Fibroblast of skin of right biceps (primary cell): ENCODE results near the gene PARK7.
A peak's percentile ranks its signal among the peaks of the same experiment; 100 is the strongest.

Source experiments
- DNase-seq: peaks from one replicate; pipeline ENCODE4 v3.0.0-alpha.2; 2013

Gene PARK7

DNA sequence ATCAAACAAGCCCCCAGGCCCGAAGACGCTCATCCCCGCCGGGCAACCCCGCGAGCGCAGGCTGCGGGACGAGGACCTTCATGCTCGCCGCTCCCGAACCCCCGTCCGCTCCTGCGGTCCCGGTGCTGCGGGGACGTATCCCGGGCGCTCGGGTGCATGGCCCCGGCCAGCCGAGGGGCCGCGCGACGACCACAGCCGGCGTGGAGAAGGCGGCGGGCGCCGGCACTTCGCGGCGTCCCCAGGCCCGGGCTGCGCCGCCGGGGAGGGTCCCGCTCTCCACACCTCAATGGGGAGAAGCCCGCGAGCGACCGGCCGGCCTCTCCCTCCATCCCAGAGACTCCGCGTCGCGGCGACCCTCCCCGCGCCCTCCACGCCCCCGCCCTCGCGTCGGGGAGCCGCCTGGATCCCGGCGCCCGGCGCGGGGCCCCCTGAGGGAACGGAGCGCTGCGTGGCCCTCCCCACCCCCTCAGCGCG is 64.2 kb downstream of the PARK7 start:
- no peak for DNase-seq

DNA sequence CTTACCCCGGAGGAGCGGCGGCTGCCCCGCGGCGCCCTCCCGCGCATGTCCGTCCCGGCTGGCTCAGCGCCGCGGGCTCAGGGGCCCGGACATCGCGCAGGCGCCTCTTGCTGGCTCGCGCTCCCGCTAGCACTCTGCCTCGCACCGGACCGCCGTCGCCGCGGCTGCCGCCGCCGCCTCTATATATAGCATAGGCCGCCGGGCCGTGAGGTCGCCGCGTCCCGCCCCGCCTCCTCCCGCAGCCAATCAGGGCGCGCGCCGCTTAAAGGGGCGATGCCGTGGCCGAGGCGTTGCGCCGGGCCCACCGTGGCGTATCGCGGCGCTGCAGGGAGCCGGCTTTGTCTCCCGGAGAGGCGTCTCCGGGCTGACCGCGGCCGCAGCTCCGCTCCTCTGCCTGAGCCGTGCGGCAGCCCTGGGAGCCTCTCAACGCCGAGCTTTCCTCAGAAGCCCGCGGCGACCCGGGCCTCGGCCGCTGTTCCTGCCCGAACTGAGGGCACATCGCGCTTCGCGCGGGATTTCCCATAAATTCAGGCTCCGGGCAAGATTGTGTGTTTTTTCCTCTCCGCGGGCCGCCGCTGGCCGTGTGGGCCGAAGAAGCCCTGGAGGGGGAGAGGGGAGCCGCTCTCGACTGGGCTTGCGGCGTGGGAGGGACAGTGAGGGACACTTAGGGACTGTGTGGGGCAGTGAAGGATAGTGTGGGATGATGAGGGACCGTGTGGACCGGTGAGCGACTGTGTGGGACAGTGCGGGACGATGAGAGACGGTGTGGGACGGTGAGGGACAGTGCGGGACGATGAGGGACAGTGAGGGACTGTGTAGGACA is 64.9 kb downstream of the PARK7 start, which contains the start of gene ERRFI1:
ERRFI1 (minus strand) TSS at position 157 of the 823 bp plus-strand sequence. CDS start 10,690 bp downstream, outside the sequence.
- peak; percentile 96 for DNase-seq

- DNase-seq = peak; percentile 21
Measured at GRCh38 chr1:8026976-8027747, 65.7 kb downstream of the PARK7 start.

- peak; percentile 94 for DNase-seq
Measured at GRCh38 chr1:8027748-8028570, 66.4 kb downstream of the PARK7 start.

GRCh38 chr1:8028571-8028910 is 67.0 kb downstream of the PARK7 start:
- DNase-seq = no peak

- peak; percentile 62 for DNase-seq
Measured at GRCh38 chr1:8031176-8031785, 69.8 kb downstream of the PARK7 start.

GRCh38 chr1:8032366-8032910 is 70.9 kb downstream of the PARK7 start:
- peak; percentile 72 for DNase-seq

DNA sequence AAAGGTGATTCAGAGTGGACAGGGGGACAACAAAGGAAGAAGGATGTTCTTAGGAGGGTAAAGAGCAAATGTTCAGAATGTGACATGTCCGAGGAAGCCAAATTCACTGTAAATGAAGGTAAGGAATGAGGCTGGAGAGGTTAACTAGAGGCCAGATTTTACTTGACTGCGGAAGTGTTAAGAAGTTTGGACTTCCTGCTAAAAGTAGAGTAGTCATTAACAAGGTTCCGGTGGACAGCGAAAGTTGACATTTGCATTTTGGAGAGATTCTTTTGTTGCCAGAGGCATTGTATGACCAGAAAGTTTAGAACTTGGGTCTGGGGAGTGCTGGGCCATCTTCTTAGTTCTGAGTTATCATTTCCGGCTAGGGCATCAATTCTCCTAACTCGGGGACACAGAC is 71.8 kb downstream of the PARK7 start:
- no peak for DNase-seq
